ENCODE measurements around the gene STIM2. TPM values are rescaled to one million over a fixed set of nuclear protein-coding genes. Genes with fewer than 3 reads are reported as not detected.

The STIM2 gene
- total and polyA plus RNA-seq, 2 of the 4 experiments (the other 2 are of a cell fraction): 16.1 to 27.6 TPM

DNA sequence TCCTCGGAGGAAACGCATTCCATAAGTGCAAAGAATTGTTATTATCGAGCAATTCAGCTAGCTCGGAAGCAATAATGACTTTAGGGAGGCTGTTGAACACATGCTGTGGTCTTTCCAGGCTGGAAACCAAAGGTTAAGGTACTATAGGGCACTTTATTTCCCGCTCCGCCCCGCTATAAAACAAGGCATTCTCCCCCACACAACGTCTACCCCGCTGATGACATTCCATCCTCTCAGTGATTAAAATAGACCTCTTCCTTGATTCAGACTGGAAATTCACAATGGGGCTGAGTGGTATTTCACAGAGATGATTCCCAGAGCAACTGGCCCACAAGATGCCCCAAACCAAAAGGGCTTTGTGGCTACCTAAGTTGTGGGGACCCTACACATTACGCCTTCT, 196.4 kb downstream of the STIM2 start:
- Histone ChIP-seq H3K79me1 (ENCODE audit: low read depth in 1 of 2, low read length in 2 of 2) (no peaks in the 10 kb centered on the region), H3K18ac (ENCODE audit: low read depth, low read length) (no peak overlapping the region), H4K5ac (ENCODE audit: low read depth, low read length) (no peak overlapping the region), H3K14ac (replicated peaks; ENCODE audit: low read depth, low read length) (no peak overlapping the region), H2AFZ (replicated peaks; ENCODE audit: low read length, poor library complexity) (no peak overlapping the region), H3K36me3 (ENCODE audit: control insufficient read depth, insufficient read depth, low read length) (no peaks in the 10 kb centered on the region), H2BK120ac (ENCODE audit: low read depth, low read length) (no peak overlapping the region), H4K20me1 (ENCODE audit: insufficient read depth, low read length) (no peaks in the 10 kb centered on the region), H3K27me3 (ENCODE audit: control insufficient read depth, insufficient read depth, low read length) (peaks cover 10% of the 10 kb centered on the region), H3K9me1 (ENCODE audit: insufficient read depth, low read length) (no peaks in the 10 kb centered on the region), H3K4me2 (ENCODE audit: low read depth, low read length) (no peak overlapping the region), H4K8ac (ENCODE audit: low read depth in 2 of 2, low read length in 2 of 2) (no peak overlapping the region), H2BK20ac (ENCODE audit: low read depth, low read length) (no peak overlapping the region), H4K91ac (ENCODE audit: insufficient read depth, low read depth, low read length) (no peak overlapping the region), H2AK9ac (replicated peaks; ENCODE audit: low read depth, low read length, poor library complexity) (no peak overlapping the region), H3K27ac (ENCODE audit: insufficient read depth, low read length) (no peak overlapping the region), H2AK5ac (ENCODE audit: low read depth, low read length) (no peak overlapping the region), H3K4me3 (ENCODE audit: insufficient read depth, low read depth, low read length) (no peak overlapping the region), H3K56ac (ENCODE audit: extremely low read depth, insufficient read depth, low read length) (no peak overlapping the region), H3K23ac (ENCODE audit: low read depth, low read length) (no peak overlapping the region), H3K4me1 (ENCODE audit: control insufficient read depth, insufficient read depth, low read length) (no peaks in the 10 kb centered on the region), H2BK15ac (ENCODE audit: low read depth, low read length) (no peak overlapping the region), H3K9me3 (ENCODE audit: control insufficient read depth, insufficient read depth, low read length) (no peaks in the 10 kb centered on the region), H3K9ac (ENCODE audit: low read depth, low read length) (no peak overlapping the region), H2BK5ac (ENCODE audit: low read depth, low read length, poor library complexity, severe bottlenecking) (no peak overlapping the region), H3K4ac (ENCODE audit: low read depth, low read length) (no peak overlapping the region)
- no TSS peak for BruUV-seq (replicated peaks)
- POLR2A ChIA-PET (ENCODE audit: unreplicated experiment): no interaction called here
- ATAC-seq (ENCODE audit: low read depth) (no peak), DNase-seq (no peak)
- in situ Hi-C loops (cut with MboI; ENCODE audit: low sequenced_read_pairs): no loop called here
- TF ChIP-seq, protein P1, sequence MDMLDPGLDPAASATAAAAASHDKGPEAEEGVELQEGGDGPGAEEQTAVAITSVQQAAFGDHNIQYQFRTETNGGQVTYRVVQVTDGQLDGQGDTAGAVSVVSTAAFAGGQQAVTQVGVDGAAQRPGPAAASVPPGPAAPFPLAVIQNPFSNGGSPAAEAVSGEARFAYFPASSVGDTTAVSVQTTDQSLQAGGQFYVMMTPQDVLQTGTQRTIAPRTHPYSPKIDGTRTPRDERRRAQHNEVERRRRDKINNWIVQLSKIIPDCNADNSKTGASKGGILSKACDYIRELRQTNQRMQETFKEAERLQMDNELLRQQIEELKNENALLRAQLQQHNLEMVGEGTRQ (IDR thresholded peaks at IDR 0.05; ENCODE audit: low read depth, low read length): no peak
- WGBS, 2 experiments (ENCODE audit: extremely low coverage in 2 of 2, insufficient read length in 1 of 2): no CpG with 5 or more reads among the region's 10 CpGs
- CTCF ChIA-PET: no interaction called here
- dilution Hi-C loops (cut with HindIII; ENCODE audit: low sequenced_read_pairs, unreplicated experiment): no loop called here
- intact Hi-C loops (cut with micrococcal nuclease): no loop called here
